ENCODE measurements around the gene MSL3B.
A peak's percentile ranks its signal among the peaks of the same experiment; 100 is the strongest.

Gene MSL3B

DNA sequence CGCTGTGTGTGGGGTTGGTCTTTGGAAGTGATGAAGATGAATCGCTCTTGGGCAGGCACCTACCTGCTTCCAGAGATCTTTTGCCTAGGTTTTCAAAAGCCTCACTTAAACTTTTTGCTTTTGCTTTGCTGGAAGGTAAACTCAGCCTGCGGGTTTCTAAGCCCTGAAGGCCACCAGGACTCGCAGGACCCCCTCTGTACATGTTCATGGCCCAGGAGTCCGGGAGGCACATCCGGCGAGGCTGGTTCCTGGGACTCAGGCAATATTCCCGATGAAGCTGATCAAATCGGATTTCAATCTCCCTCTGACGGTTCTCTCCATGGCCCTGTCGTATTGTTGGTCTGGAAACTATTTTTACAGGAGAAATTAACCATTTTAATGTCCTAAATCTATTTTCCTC lies 27.0 kb downstream of the MSL3B start:
- Histone ChIP-seq H3K27me3 (no peaks in the 10 kb centered on the region), H3K4me1 (no peaks in the 10 kb centered on the region), H3K9me3 (no peaks in the 10 kb centered on the region), H3K27ac (no peak overlapping the region), H3K36me3 (ENCODE audit: low read depth, missing control alignments) (no peaks in the 10 kb centered on the region), H3K4me3 (no peak overlapping the region)
- WGBS, 2 donors, result 95 to 96% methylated on average over 11 of the region's 11 CpGs
- TF ChIP-seq POLR2A (IDR thresholded peaks at IDR 0.05), result no peak
- TF ChIP-seq CTCF (IDR thresholded peaks at IDR 0.05), result no peak
- intact Hi-C loops (cut with DNase I; ENCODE audit: low total_unique reads), result no loop called here
- DNase-seq, result peak; percentile 4

GRCh38 chr2:233840520-233840919 lies 27.7 kb downstream of the MSL3B start:
- H3K27me3 ChIP-seq, result no peaks in the 10 kb centered on the region
- H3K36me3 ChIP-seq (ENCODE audit: low read depth, missing control alignments), result no peaks in the 10 kb centered on the region
- WGBS, 2 donors, result 96% methylated on average over 9 of the region's 9 CpGs
- H3K4me1 ChIP-seq, result no peaks in the 10 kb centered on the region
- TF ChIP-seq CTCF (IDR thresholded peaks at IDR 0.05), result no peak
- TF ChIP-seq POLR2A (IDR thresholded peaks at IDR 0.05), result no peak
- no peak overlapping the region for H3K27ac ChIP-seq
- H3K4me3 ChIP-seq, result no peak overlapping the region
- DNase-seq, result peak; percentile 0
- intact Hi-C loops (cut with DNase I; ENCODE audit: low total_unique reads), result no loop called here
- H3K9me3 ChIP-seq, result no peaks in the 10 kb centered on the region

- TF ChIP-seq POLR2A (IDR thresholded peaks at IDR 0.05), result no peak
Measured at GRCh38 chr2:233839447-233839820, 28.8 kb downstream of the MSL3B start.

GRCh38 chr2:233838726-233839446 lies 29.3 kb downstream of the MSL3B start:
- Histone ChIP-seq H3K27me3 (no peaks in the 10 kb centered on the region), H3K27ac (no peak overlapping the region), H3K4me1 (no peaks in the 10 kb centered on the region), H3K9me3 (no peaks in the 10 kb centered on the region), H3K4me3 (no peak overlapping the region), H3K36me3 (ENCODE audit: low read depth, missing control alignments) (no peaks in the 10 kb centered on the region)
- peak; percentile 7 for DNase-seq
- TF ChIP-seq CTCF (IDR thresholded peaks at IDR 0.05) (no peak), POLR2A (IDR thresholded peaks at IDR 0.05) (no peak)
- intact Hi-C loops (cut with DNase I; ENCODE audit: low total_unique reads), result no loop called here
- WGBS, 2 donors, result 86 to 90% methylated on average over 11 to 12 of the region's 12 CpGs

More at GRCh38 chr2:233839447-233839820, 28.8 kb downstream of the MSL3B start:
- H3K4me3 ChIP-seq, result no peak overlapping the region
- WGBS, 2 donors, result 97 to 98% methylated on average over 10 of the region's 10 CpGs
- no peak overlapping the region for H3K27ac ChIP-seq
- H3K36me3 ChIP-seq (ENCODE audit: low read depth, missing control alignments), result no peaks in the 10 kb centered on the region
- no peaks in the 10 kb centered on the region for H3K4me1 ChIP-seq
- H3K27me3 ChIP-seq, result no peaks in the 10 kb centered on the region
- intact Hi-C loops (cut with DNase I; ENCODE audit: low total_unique reads), result no loop called here
- no peaks in the 10 kb centered on the region for H3K9me3 ChIP-seq
- DNase-seq, result peak; percentile 4

GRCh38 chr2:233838251-233838650 lies 29.9 kb downstream of the MSL3B start:
- no peaks in the 10 kb centered on the region for H3K4me1 ChIP-seq
- H3K27me3 ChIP-seq, result no peaks in the 10 kb centered on the region
- H3K4me3 ChIP-seq, result no peak overlapping the region
- no peak overlapping the region for H3K27ac ChIP-seq
- WGBS, 2 donors, result 70 to 80% methylated on average over 7 of the region's 7 CpGs
- intact Hi-C loops (cut with DNase I; ENCODE audit: low total_unique reads), result no loop called here
- H3K36me3 ChIP-seq (ENCODE audit: low read depth, missing control alignments), result no peaks in the 10 kb centered on the region
- no peak for TF ChIP-seq CTCF (IDR thresholded peaks at IDR 0.05)
- no peak for TF ChIP-seq POLR2A (IDR thresholded peaks at IDR 0.05)
- DNase-seq, result peak; percentile 11
- no peaks in the 10 kb centered on the region for H3K9me3 ChIP-seq
